WTC11 (cell line): ENCODE results near the gene CAND2. TPM values are rescaled to one million over a fixed set of nuclear protein-coding genes. Genes with fewer than 3 reads are reported as not detected.

ENCODE experiments used
- ATAC-seq: fragments of 200-7000 bp; cut with Tn5 transposase; 2 replicates; pipeline ENCODE4 v1.10.0; 2021; ENCODE audit warnings: mild to moderate bottlenecking, moderate library complexity
- CTCF ChIA-PET: fragments of 300-600 bp; sonication (Branson Sonifier 250); formaldehyde crosslinking; loops from one replicate; lab custom pipeline; 2021; ENCODE audit warnings: antibody characterized with exemption; lab: Charles Lee
- POLR2A ChIA-PET: fragments of 350-600 bp; sonication (Branson Sonifier 250); formaldehyde crosslinking; loops from one replicate; lab custom pipeline; 2021; ENCODE audit warnings: antibody characterized with exemption; lab: Charles Lee
- DNase-seq: peaks from one replicate; pipeline ENCODE4 v3.0.0; 2021; ENCODE audit warnings: low spot score
- H3K27ac Mint-ChIP-seq: 2 replicates; pipeline ENCODE4 v1.8.0; 2021; ENCODE audit warnings: mixed read lengths
- H3K27me3 Mint-ChIP-seq: 2 replicates; pipeline ENCODE4 v1.8.0; 2021; ENCODE audit warnings: low read depth, mild to moderate bottlenecking, moderate library complexity, mixed read lengths
- H3K36me3 Mint-ChIP-seq: 2 replicates; pipeline ENCODE4 v1.8.0; 2021; ENCODE audit warnings: mixed read lengths
- H3K4me1 Mint-ChIP-seq: 2 replicates; pipeline ENCODE4 v1.8.0; 2022; ENCODE audit warnings: mixed read lengths
- H3K4me3 Mint-ChIP-seq: 2 replicates; pipeline ENCODE4 v1.8.0; 2021; ENCODE audit warnings: mild to moderate bottlenecking, moderate library complexity, mixed read lengths
- H3K9me3 Mint-ChIP-seq: 2 replicates; pipeline ENCODE4 v1.8.0; 2021; ENCODE audit warnings: mixed read lengths
- CBFB ChIP-seq: sonication (generic); formaldehyde crosslinking; IDR thresholded peaks from 2 replicates; pipeline ENCODE4 v1.8.1; 2022; ENCODE audit warnings: mild to moderate bottlenecking, low read depth, missing genetic modification reagents
- ELF4 ChIP-seq: sonication (generic); formaldehyde crosslinking; IDR thresholded peaks from 2 replicates; pipeline ENCODE4 v1.8.1; 2022; ENCODE audit warnings: low read depth, mild to moderate bottlenecking, moderate library complexity, missing genetic modification reagents
- EMX1 ChIP-seq: fragments of 250-450 bp; sonication (Bioruptor Pico); IDR thresholded peaks from 2 replicates; pipeline ENCODE4 v1.8.0; 2021; ENCODE audit warnings: mild to moderate bottlenecking
- FOXJ3 ChIP-seq: sonication (generic); formaldehyde crosslinking; IDR thresholded peaks from 2 replicates; pipeline ENCODE4 v1.9.0; 2021; ENCODE audit warnings: missing genetic modification reagents, mild to moderate bottlenecking, borderline replicate concordance
- FOXK1 ChIP-seq: sonication (generic); formaldehyde crosslinking; IDR thresholded peaks from 2 replicates; pipeline ENCODE4 v1.8.0; 2022; ENCODE audit warnings: mild to moderate bottlenecking, moderate library complexity, missing genetic modification reagents
- GRHL2 ChIP-seq: fragments of 250-450 bp; sonication (Bioruptor Pico); IDR thresholded peaks from 2 replicates; pipeline ENCODE4 v1.8.0; 2022; ENCODE audit warnings: mild to moderate bottlenecking, moderate library complexity; ENCODE audit not compliant: insufficient replicate concordance, severe bottlenecking
- KAT7 ChIP-seq: sonication (generic); formaldehyde crosslinking; IDR thresholded peaks from 2 replicates; pipeline ENCODE4 v1.8.1; 2023; ENCODE audit warnings: missing genetic modification reagents, mild to moderate bottlenecking, borderline replicate concordance
- MYBL2 ChIP-seq: sonication (generic); formaldehyde crosslinking; IDR thresholded peaks from 2 replicates; pipeline ENCODE4 v1.8.1; 2023; ENCODE audit warnings: mild to moderate bottlenecking, moderate library complexity, missing genetic modification reagents
- NR1H2 ChIP-seq: sonication (generic); formaldehyde crosslinking; IDR thresholded peaks from 2 replicates; pipeline ENCODE4 v1.9.0; 2021; ENCODE audit warnings: mild to moderate bottlenecking, moderate library complexity, missing genetic modification reagents
- SMAD4 ChIP-seq: sonication (generic); formaldehyde crosslinking; IDR thresholded peaks from 2 replicates; pipeline ENCODE4 v1.8.0; 2022; ENCODE audit warnings: mild to moderate bottlenecking, missing genetic modification reagents
- SP1 ChIP-seq: sonication (generic); formaldehyde crosslinking; conservative IDR thresholded peaks from 2 replicates; pipeline ENCODE4 v1.8.1; 2022; ENCODE audit warnings: missing genetic modification reagents
- TCF7 ChIP-seq: sonication (generic); formaldehyde crosslinking; IDR thresholded peaks from 2 replicates; pipeline ENCODE4 v1.8.0; 2022; ENCODE audit warnings: mild to moderate bottlenecking, low read depth, missing genetic modification reagents, moderate library complexity
- ZNF423 ChIP-seq: fragments of 250-450 bp; sonication (Bioruptor Pico); IDR thresholded peaks from 2 replicates; pipeline ENCODE4 v2.1.2; 2022; ENCODE audit warnings: mild to moderate bottlenecking, moderate library complexity
- total RNA-seq: library from RNA; stranded (reverse); gene quantifications from 3 replicates; pipeline ENCODE4 v1.2.3, GENCODE V29; 2021
- TF ChIP-seq, protein P1 (sequence below): sonication (generic); formaldehyde crosslinking; IDR thresholded peaks from 2 replicates; pipeline ENCODE4 v1.8.1; 2022; ENCODE audit warnings: low read depth, missing genetic modification reagents, borderline replicate concordance
- TF ChIP-seq, protein P2 (sequence below): sonication (generic); formaldehyde crosslinking; IDR thresholded peaks from 2 replicates; pipeline ENCODE4 v1.8.0; 2023; ENCODE audit warnings: missing genetic modification reagents, mild to moderate bottlenecking, borderline replicate concordance
- TF ChIP-seq, protein P3 (sequence below): sonication (generic); formaldehyde crosslinking; IDR thresholded peaks from 2 replicates; pipeline ENCODE4 v1.8.0; 2022; ENCODE audit warnings: mild to moderate bottlenecking, missing genetic modification reagents
- TF ChIP-seq, protein P4 (sequence below): fragments of 250-450 bp; sonication (Bioruptor Pico); IDR thresholded peaks from 2 replicates; pipeline ENCODE4 v2.1.2; 2022; ENCODE audit warnings: mild to moderate bottlenecking, moderate library complexity
- TF ChIP-seq, protein P5 (sequence below): fragments of 250-450 bp; sonication (Bioruptor Pico); IDR thresholded peaks from 2 replicates; pipeline ENCODE4 v1.9.0; 2021; ENCODE audit warnings: mild to moderate bottlenecking

The CAND2 gene
- total RNA-seq, 1 experiment from 2014 or later = 15.4 TPM

DNA sequence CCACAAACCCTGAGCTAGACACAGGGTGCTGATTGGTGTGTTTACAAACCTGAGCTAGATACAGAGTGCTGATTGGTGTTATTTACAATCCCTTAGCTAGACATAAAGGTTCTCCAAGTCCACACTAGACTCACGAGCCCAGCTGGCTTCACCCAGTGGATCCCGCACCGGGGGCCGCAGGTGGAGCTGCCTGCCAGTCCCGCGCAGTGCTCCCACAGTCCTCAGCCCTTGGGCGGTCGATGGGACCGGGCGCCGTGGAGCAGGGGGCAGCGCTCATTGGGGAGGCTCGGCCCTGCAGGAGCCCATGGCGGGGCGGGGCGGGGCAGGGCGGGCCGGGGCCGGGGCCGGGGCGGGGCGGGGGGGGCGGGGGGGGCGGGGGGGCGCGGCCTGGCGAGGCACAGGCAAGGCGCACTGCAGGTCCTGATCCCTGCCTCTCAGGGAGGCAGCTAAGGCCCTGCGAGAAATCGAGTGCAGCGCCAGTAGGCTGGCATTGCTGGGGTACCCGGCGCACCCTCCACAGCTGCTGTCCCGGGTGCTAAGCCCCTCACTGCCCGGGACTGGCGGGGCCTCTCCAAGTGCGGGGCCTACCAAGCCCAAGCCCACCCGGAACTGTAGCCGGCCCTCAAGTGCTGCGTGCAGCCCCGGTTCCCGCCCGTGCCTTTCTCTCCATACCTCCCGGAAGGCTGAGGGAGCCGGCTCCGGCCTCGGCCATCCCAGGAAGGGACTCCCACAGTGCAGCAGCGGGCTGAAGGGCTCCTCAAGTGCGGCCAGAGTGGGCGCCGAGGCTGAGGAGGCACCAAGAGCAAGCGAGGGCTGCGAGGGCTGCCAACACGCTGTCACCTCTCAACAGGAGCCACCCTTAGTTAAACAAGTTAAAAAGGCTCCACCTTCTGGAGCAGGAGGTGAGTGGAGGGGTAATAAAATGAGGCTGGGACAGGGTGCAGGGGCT, 27.6 kb upstream of the CAND2 start:
- H3K4me3 Mint-ChIP-seq = peak overlapping the region; percentile 47
- no peak overlapping the region for H3K27ac Mint-ChIP-seq
- ATAC-seq (peak; percentile 86), DNase-seq (peak; percentile 37)
- no peaks in the 10 kb centered on the region for H3K4me1 Mint-ChIP-seq
- ChIA-PET CTCF (interaction anchor here (0.8 to 2.0 kb wide), 4 partner anchors 19 to 100 kb away, joined by 3 to 7 read pairs (median 6); no protein-coding TSS in a partner anchor), POLR2A (interaction anchor here (0.7 to 1.3 kb wide), 2 partner anchors 18 to 28 kb away, joined by 3 read pairs; partner anchors contain the start of gene CAND2)
- no peaks in the 10 kb centered on the region for H3K36me3 Mint-ChIP-seq
- TF ChIP-seq, protein P1, sequence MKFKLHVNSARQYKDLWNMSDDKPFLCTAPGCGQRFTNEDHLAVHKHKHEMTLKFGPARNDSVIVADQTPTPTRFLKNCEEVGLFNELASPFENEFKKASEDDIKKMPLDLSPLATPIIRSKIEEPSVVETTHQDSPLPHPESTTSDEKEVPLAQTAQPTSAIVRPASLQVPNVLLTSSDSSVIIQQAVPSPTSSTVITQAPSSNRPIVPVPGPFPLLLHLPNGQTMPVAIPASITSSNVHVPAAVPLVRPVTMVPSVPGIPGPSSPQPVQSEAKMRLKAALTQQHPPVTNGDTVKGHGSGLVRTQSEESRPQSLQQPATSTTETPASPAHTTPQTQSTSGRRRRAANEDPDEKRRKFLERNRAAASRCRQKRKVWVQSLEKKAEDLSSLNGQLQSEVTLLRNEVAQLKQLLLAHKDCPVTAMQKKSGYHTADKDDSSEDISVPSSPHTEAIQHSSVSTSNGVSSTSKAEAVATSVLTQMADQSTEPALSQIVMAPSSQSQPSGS (CRISPR knock-in tag) = no peak
- TF ChIP-seq, protein P2, sequence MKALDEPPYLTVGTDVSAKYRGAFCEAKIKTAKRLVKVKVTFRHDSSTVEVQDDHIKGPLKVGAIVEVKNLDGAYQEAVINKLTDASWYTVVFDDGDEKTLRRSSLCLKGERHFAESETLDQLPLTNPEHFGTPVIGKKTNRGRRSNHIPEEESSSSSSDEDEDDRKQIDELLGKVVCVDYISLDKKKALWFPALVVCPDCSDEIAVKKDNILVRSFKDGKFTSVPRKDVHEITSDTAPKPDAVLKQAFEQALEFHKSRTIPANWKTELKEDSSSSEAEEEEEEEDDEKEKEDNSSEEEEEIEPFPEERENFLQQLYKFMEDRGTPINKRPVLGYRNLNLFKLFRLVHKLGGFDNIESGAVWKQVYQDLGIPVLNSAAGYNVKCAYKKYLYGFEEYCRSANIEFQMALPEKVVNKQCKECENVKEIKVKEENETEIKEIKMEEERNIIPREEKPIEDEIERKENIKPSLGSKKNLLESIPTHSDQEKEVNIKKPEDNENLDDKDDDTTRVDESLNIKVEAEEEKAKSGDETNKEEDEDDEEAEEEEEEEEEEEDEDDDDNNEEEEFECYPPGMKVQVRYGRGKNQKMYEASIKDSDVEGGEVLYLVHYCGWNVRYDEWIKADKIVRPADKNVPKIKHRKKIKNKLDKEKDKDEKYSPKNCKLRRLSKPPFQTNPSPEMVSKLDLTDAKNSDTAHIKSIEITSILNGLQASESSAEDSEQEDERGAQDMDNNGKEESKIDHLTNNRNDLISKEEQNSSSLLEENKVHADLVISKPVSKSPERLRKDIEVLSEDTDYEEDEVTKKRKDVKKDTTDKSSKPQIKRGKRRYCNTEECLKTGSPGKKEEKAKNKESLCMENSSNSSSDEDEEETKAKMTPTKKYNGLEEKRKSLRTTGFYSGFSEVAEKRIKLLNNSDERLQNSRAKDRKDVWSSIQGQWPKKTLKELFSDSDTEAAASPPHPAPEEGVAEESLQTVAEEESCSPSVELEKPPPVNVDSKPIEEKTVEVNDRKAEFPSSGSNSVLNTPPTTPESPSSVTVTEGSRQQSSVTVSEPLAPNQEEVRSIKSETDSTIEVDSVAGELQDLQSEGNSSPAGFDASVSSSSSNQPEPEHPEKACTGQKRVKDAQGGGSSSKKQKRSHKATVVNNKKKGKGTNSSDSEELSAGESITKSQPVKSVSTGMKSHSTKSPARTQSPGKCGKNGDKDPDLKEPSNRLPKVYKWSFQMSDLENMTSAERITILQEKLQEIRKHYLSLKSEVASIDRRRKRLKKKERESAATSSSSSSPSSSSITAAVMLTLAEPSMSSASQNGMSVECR (CRISPR knock-in tag) = no peak
- no peak for TF ChIP-seq ZNF423 (CRISPR knock-in tag)
- TF ChIP-seq, protein P3, sequence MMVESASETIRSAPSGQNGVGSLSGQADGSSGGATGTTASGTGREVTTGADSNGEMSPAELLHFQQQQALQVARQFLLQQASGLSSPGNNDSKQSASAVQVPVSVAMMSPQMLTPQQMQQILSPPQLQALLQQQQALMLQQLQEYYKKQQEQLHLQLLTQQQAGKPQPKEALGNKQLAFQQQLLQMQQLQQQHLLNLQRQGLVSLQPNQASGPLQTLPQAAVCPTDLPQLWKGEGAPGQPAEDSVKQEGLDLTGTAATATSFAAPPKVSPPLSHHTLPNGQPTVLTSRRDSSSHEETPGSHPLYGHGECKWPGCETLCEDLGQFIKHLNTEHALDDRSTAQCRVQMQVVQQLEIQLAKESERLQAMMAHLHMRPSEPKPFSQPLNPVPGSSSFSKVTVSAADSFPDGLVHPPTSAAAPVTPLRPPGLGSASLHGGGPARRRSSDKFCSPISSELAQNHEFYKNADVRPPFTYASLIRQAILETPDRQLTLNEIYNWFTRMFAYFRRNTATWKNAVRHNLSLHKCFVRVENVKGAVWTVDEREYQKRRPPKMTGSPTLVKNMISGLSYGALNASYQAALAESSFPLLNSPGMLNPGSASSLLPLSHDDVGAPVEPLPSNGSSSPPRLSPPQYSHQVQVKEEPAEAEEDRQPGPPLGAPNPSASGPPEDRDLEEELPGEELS (CRISPR knock-in tag) = no peak
- no peak for TF ChIP-seq MYBL2 (CRISPR knock-in tag)
- no peak for TF ChIP-seq CBFB (CRISPR knock-in tag)
- no peak for TF ChIP-seq TCF7 (CRISPR knock-in tag)
- TF ChIP-seq ELF4 (CRISPR knock-in tag) = no peak
- no peaks in the 10 kb centered on the region for H3K9me3 Mint-ChIP-seq
- peaks cover 5% of the 10 kb centered on the region for H3K27me3 Mint-ChIP-seq

DNA sequence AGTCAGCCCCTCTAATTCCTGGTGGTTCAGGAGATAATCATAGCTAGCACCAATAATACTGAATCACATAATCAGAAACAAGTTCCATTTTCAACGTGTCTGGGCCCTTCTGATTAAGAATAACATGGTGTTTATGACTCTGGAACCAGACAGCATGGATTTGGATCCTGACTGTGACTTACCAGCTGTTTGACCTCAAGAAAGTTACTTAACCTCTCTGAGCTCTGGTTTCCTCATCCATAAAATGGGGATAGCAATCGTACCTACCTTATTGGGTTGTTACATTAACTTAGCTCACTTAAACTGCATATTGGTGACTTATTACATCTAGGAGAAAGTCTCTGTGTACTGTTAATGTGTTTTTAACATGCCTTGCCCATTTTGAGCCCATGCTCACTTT, 26.7 kb upstream of the CAND2 start:
- TF ChIP-seq EMX1 = no peak
- TF ChIP-seq TCF7 (CRISPR knock-in tag) = no peak
- TF ChIP-seq FOXK1 (CRISPR knock-in tag) = no peak
- ATAC-seq (no peak), DNase-seq (no peak)
- ChIA-PET POLR2A (no interaction called here), CTCF (interaction anchor here (0.8 kb wide), 1 partner anchor 17 kb away, joined by 4 read pairs; no protein-coding TSS in a partner anchor)
- Mint-ChIP-seq H3K9me3 (no peaks in the 10 kb centered on the region), H3K4me3 (no peak overlapping the region), H3K27me3 (peaks cover 11% of the 10 kb centered on the region), H3K27ac (no peak overlapping the region), H3K4me1 (no peaks in the 10 kb centered on the region), H3K36me3 (no peaks in the 10 kb centered on the region)

DNA sequence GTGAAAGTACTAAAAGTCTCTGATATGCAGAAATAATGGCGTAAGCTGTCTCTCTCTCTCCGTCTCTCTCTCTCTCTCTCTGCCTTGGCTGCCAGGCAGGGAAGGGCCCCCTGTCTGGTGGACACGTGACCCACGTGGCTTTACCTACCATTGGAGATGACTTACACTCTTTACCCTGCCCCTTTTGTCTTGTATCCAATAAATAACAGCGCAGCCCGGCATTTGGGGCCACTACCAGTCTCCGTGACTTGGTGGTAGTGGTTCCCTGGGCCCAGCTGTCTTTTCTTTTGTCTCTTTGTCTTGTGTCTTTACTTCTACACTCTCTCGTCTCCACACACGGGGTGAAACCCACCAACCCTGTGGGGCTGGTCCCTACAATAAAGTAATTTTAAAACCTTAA, 25.2 kb upstream of the CAND2 start:
- POLR2A ChIA-PET = no interaction called here
- DNase-seq = no peak
- CTCF ChIA-PET = interaction anchor here (1.2 to 1.8 kb wide), 2 partner anchors 12 to 16 kb away, joined by 3 to 6 read pairs; partner anchors contain the start of gene TMEM40
- no peaks in the 10 kb centered on the region for H3K4me1 Mint-ChIP-seq
- H3K36me3 Mint-ChIP-seq = no peaks in the 10 kb centered on the region
- ATAC-seq = no peak
- H3K9me3 Mint-ChIP-seq = no peaks in the 10 kb centered on the region
- no peak overlapping the region for H3K27ac Mint-ChIP-seq
- peaks cover 13% of the 10 kb centered on the region for H3K27me3 Mint-ChIP-seq
- H3K4me3 Mint-ChIP-seq = no peak overlapping the region
- TF ChIP-seq KAT7 (CRISPR knock-in tag) = no peak
- no peak for TF ChIP-seq SP1 (CRISPR knock-in tag)
- TF ChIP-seq FOXJ3 = no peak
- TF ChIP-seq NR1H2 (CRISPR knock-in tag) = no peak
- TF ChIP-seq, protein P4, sequence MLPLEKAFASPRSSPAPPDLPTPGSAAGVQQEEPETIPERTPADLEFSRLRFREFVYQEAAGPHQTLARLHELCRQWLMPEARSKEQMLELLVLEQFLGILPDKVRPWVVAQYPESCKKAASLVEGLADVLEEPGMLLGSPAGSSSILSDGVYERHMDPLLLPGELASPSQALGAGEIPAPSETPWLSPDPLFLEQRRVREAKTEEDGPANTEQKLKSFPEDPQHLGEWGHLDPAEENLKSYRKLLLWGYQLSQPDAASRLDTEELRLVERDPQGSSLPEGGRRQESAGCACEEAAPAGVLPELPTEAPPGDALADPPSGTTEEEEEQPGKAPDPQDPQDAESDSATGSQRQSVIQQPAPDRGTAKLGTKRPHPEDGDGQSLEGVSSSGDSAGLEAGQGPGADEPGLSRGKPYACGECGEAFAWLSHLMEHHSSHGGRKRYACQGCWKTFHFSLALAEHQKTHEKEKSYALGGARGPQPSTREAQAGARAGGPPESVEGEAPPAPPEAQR (CRISPR knock-in tag) = no peak
- TF ChIP-seq SMAD4 (CRISPR knock-in tag) = no peak
- TF ChIP-seq, protein P5, sequence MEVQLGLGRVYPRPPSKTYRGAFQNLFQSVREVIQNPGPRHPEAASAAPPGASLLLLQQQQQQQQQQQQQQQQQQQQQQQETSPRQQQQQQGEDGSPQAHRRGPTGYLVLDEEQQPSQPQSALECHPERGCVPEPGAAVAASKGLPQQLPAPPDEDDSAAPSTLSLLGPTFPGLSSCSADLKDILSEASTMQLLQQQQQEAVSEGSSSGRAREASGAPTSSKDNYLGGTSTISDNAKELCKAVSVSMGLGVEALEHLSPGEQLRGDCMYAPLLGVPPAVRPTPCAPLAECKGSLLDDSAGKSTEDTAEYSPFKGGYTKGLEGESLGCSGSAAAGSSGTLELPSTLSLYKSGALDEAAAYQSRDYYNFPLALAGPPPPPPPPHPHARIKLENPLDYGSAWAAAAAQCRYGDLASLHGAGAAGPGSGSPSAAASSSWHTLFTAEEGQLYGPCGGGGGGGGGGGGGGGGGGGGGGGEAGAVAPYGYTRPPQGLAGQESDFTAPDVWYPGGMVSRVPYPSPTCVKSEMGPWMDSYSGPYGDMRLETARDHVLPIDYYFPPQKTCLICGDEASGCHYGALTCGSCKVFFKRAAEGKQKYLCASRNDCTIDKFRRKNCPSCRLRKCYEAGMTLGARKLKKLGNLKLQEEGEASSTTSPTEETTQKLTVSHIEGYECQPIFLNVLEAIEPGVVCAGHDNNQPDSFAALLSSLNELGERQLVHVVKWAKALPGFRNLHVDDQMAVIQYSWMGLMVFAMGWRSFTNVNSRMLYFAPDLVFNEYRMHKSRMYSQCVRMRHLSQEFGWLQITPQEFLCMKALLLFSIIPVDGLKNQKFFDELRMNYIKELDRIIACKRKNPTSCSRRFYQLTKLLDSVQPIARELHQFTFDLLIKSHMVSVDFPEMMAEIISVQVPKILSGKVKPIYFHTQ (CRISPR knock-in tag) = no peak
- no peak for TF ChIP-seq ZNF423 (CRISPR knock-in tag)
- TF ChIP-seq GRHL2 = no peak
